ENCODE results near the gene FAN1. TPM values are rescaled to one million over a fixed set of nuclear protein-coding genes. Genes with fewer than 3 reads are reported as not detected.

The FAN1 gene
- total and polyA plus RNA-seq, 2 of the 13 experiments (the other 11 are each of a cell fraction or from before 2014, with no cell fraction given), result 10.8 to 20.1 TPM

- TF ChIP-seq ZFP91 (CRISPR knock-in tag; IDR thresholded peaks at IDR 0.05; ENCODE audit: borderline replicate concordance) (no peak), DMTF1 (CRISPR knock-in tag; IDR thresholded peaks at IDR 0.05) (no peak)
Observed at GRCh38 chr15:30877070-30877469, 26.6 kb upstream of the FAN1 start (continued).

- DNase-seq (ENCODE audit: low spot score) (no peak), ATAC-seq (no peak), FAIRE-seq (no peak)
- Histone ChIP-seq H3K27ac (ENCODE audit: extremely low read length, insufficient read depth, low read length) (no peak overlapping the region), H3K79me2 (ENCODE audit: insufficient read depth, low read length) (no peaks in the 10 kb centered on the region), H3K9ac (ENCODE audit: insufficient read depth, low read depth, low read length) (no peak overlapping the region), H3K36me3 (replicated peaks in 1 of 2; ENCODE audit: control insufficient read depth in 1 of 2, insufficient read depth in 2 of 2, low read length in 2 of 2) (no peaks in the 10 kb centered on the region), H3K4me2 (ENCODE audit: low read depth, low read length) (no peak overlapping the region), H4K20me1 (ENCODE audit: insufficient read depth, low read length) (no peaks in the 10 kb centered on the region), H2AFZ (ENCODE audit: low read length) (no peak overlapping the region), H3K4me1 (ENCODE audit: insufficient read depth, low read length) (no peaks in the 10 kb centered on the region), H3K27me3 (ENCODE audit: control insufficient read depth in 1 of 2, insufficient read depth in 2 of 2, low read length in 2 of 2) (no peaks in the 10 kb centered on the region), H3K9me3 (ENCODE audit: low read length) (no peaks in the 10 kb centered on the region), H3K4me3 (replicated peaks in 1 of 3; ENCODE audit: insufficient read depth in 1 of 3, low read depth in 2 of 3, low read length in 3 of 3) (no peak overlapping the region)
- ChIA-PET POLR2A (no interaction called here), CTCF (ENCODE audit: low intra/inter-chr PET ratio, low total read pairs) (no interaction called here)
- TF ChIP-seq LCORL (IDR thresholded peaks at IDR 0.05) (no peak), LCORL (CRISPR knock-in tag; IDR thresholded peaks at IDR 0.05) (no peak), SMARCC2 (IDR thresholded peaks at IDR 0.05) (no peak), ZNF256 (CRISPR knock-in tag; conservative IDR thresholded peaks at IDR 0.05) (no peak), ZNF234 (CRISPR knock-in tag; conservative IDR thresholded peaks at IDR 0.05) (no peak), ZFP62 (CRISPR knock-in tag; IDR thresholded peaks at IDR 0.05) (no peak), ZNF441 (CRISPR knock-in tag; IDR thresholded peaks at IDR 0.05; ENCODE audit: borderline replicate concordance) (no peak)
- in situ Hi-C loops (cut with HindIII; ENCODE audit: extremely low pct_ligation_motif_present, low pct_unique_long_range_greater_than_20kb), result no loop called here
- no TSS peak for BruUV-seq (replicated peaks)
- intact Hi-C loops (cut with micrococcal nuclease; ENCODE audit: unreplicated experiment), result no loop called here
- WGBS (ENCODE audit: low lambda C conversion rate), result 0% methylated on average over 1 of the region's 1 CpG
Observed at GRCh38 chr15:30878515-30878914, 25.2 kb upstream of the FAN1 start.
